GM23338 (cell line): ENCODE results near the gene ABCC3. TPM values are rescaled to one million over a fixed set of nuclear protein-coding genes. Genes with fewer than 3 reads are reported as not detected.

Experiments
- ATAC-seq: fragments of 200-7000 bp; cut with Tn5 transposase; 3 replicates; pipeline ENCODE4 v1.9.1; 2020
- DNase-seq: peaks from one replicate; pipeline ENCODE4 v3.0.0-alpha.2; 2015; ENCODE audit warnings: low spot score
- H2AFZ ChIP-seq: fragments of 200-600 bp; sonication (generic); 2 replicates; pipeline ENCODE4 v1.8.0; 2016; ENCODE audit warnings: antibody characterized with exemption, mild to moderate bottlenecking, moderate library complexity
- H3F3A ChIP-seq: fragments of 200-600 bp; sonication (generic); replicated peaks from 2 replicates; pipeline ENCODE4 v1.8.0; 2017; ENCODE audit warnings: antibody characterized with exemption, mixed run types, low read depth
- H3K27ac ChIP-seq: fragments of 200-600 bp; sonication (generic); 2 replicates; pipeline ENCODE4 v1.6.1; 2016; ENCODE audit warnings: low read depth
- H3K27me3 ChIP-seq: fragments of 200-600 bp; sonication (generic); 2 replicates; pipeline ENCODE4 v1.8.0; 2016; ENCODE audit warnings: mild to moderate bottlenecking, mixed run types, moderate library complexity; ENCODE audit not compliant: insufficient read depth
- H3K36me3 ChIP-seq: fragments of 200-600 bp; sonication (generic); 2 replicates; pipeline ENCODE4 v1.8.0; 2016; ENCODE audit warnings: mild to moderate bottlenecking; ENCODE audit not compliant: insufficient read depth
- H3K4me1 ChIP-seq: fragments of 200-600 bp; sonication (generic); 2 replicates; pipeline ENCODE4 v1.8.0; 2016; ENCODE audit warnings: mild to moderate bottlenecking, moderate library complexity; ENCODE audit not compliant: insufficient read depth
- H3K4me2 ChIP-seq: fragments of 200-600 bp; sonication (generic); 2 replicates; pipeline ENCODE4 v1.7.1; 2017; ENCODE audit warnings: mixed run types
- H3K4me3 ChIP-seq: fragments of 200-600 bp; sonication (generic); 2 replicates; pipeline ENCODE4 v1.6.1; 2016; ENCODE audit warnings: mixed run types
- H3K79me2 ChIP-seq: fragments of 200-600 bp; sonication (generic); replicated peaks from 2 replicates; pipeline ENCODE4 v1.8.0; 2017; ENCODE audit warnings: mild to moderate bottlenecking; ENCODE audit not compliant: insufficient read depth
- H3K9me2 ChIP-seq: fragments of 200-600 bp; sonication (generic); 2 replicates; pipeline ENCODE4 v1.8.0; 2017; ENCODE audit not compliant: insufficient read depth
- H4K20me1 ChIP-seq: fragments of 200-600 bp; sonication (generic); replicated peaks from 2 replicates; pipeline ENCODE4 v1.8.0; 2017; ENCODE audit warnings: mild to moderate bottlenecking; ENCODE audit not compliant: insufficient read depth
- H3K27ac Mint-ChIP-seq: 2 replicates; pipeline ENCODE4 v1.8.0; 2020; ENCODE audit warnings: inconsistent platforms, mild to moderate bottlenecking, moderate library complexity, mixed read lengths
- H3K27me3 Mint-ChIP-seq: 3 replicates; pipeline ENCODE4 v1.8.0; 2022; ENCODE audit warnings: low read depth, mild to moderate bottlenecking, moderate library complexity, mixed read lengths, inconsistent platforms; ENCODE audit not compliant: insufficient read depth, poor library complexity
- H3K36me3 Mint-ChIP-seq: 3 replicates; pipeline ENCODE4 v1.8.0; 2021; ENCODE audit warnings: low read depth, mild to moderate bottlenecking, inconsistent platforms, moderate library complexity, mixed read lengths
- H3K4me1 Mint-ChIP-seq: 3 replicates; pipeline ENCODE4 v1.8.0; 2020; ENCODE audit warnings: mild to moderate bottlenecking, inconsistent platforms, mixed read lengths
- H3K4me3 Mint-ChIP-seq: 3 replicates; pipeline ENCODE4 v1.8.0; 2021; ENCODE audit warnings: moderate library complexity, mild to moderate bottlenecking, inconsistent platforms, mixed read lengths
- H3K9me3 Mint-ChIP-seq: 3 replicates; pipeline ENCODE4 v1.8.0; 2020; ENCODE audit warnings: moderate library complexity, mild to moderate bottlenecking, inconsistent platforms, mixed read lengths
- ZNF462 ChIP-seq: fragments of 250-450 bp; sonication (Bioruptor Pico); IDR thresholded peaks from 2 replicates; pipeline ENCODE4 v1.5.0; 2020; ENCODE audit warnings: mild to moderate bottlenecking, moderate library complexity
- polyA plus RNA-seq: library from polyadenylated mRNA; unstranded; fragments of >200 nt; fragmentation: Nextera tagmentation; extraction: Ambion mirVana; gene quantifications from 2 replicates; pipeline ENCODE4 v1.2.1, GENCODE V29; 2016
- total RNA-seq: library from RNA; depleted of rRNA; stranded (reverse); fragments of >200 nt; shearing (Covaris generic); gene quantifications from 2 replicates; pipeline ENCODE4 v1.2.3, GENCODE V29; 2014

ABCC3 gene
- total and polyA plus RNA-seq, 2 experiments from 2014 or later = not detected

GRCh38 chr17:50715471-50715870 is 80.8 kb downstream of the ABCC3 start:
- no peak overlapping the region for H3K4me3 Mint-ChIP-seq

More at GRCh38 chr17:50715471-50715870, 80.8 kb downstream of the ABCC3 start:
- Histone ChIP-seq H3K4me1 (peaks cover 2% of the 10 kb centered on the region; the same call in 1 of the 2 replicates), H3K27me3 (no peaks in the 10 kb centered on the region), H3F3A (0 out of 2 replicates have a peak, but pooled peaks cover 8% of the 10 kb centered on the region), H3K79me2 (peaks cover 11% of the 10 kb centered on the region), H2AFZ (no peak overlapping the region), H3K9me2 (no peaks in the 10 kb centered on the region), H3K4me3 (no peak overlapping the region), H3K27ac (no peak overlapping the region), H3K4me2 (no peak overlapping the region), H4K20me1 (peaks cover 2% of the 10 kb centered on the region), H3K36me3 (no peaks in the 10 kb centered on the region)
- Mint-ChIP-seq H3K9me3 (peaks cover 3% of the 10 kb centered on the region; the same call in 1 of the 3 replicates), H3K27ac (no peak overlapping the region), H3K36me3 (no peaks in the 10 kb centered on the region; the same call in 2 of the 3 replicates), H3K27me3 (peaks cover 8% of the 10 kb centered on the region), H3K4me1 (peaks cover 9% of the 10 kb centered on the region)
- ATAC-seq = no peak
- no peak for TF ChIP-seq ZNF462 (CRISPR knock-in tag)
- DNase-seq = no peak
